AG08396 (cell line): ENCODE results near the gene FHOD3.

Experiments
- DNase-seq: peaks from one replicate; pipeline ENCODE4 v3.0.0; 2012; ENCODE audit warnings: low spot score, mixed read lengths

The FHOD3 gene

GRCh38 chr18:36297417-36298125, at the start of gene FHOD3:
Gene FHOD3, plus strand, starts transcription at chr18:36297713. Its CDS starts 123 bp downstream, at chr18:36297836.
- DNase-seq: peak; percentile 84

- DNase-seq: no peak
Observed at GRCh38 chr18:36249392-36249791, 48.1 kb upstream of the FHOD3 start.

GRCh38 chr18:36250827-36251226, 46.7 kb upstream of the FHOD3 start:
- no peak for DNase-seq

- DNase-seq: no peak
Observed at GRCh38 chr18:36255072-36255698, 42.3 kb upstream of the FHOD3 start.

GRCh38 chr18:36256094-36256493, 41.4 kb upstream of the FHOD3 start:
- DNase-seq: no peak

GRCh38 chr18:36262971-36263370, 34.5 kb upstream of the FHOD3 start:
- no peak for DNase-seq

- no peak for DNase-seq
Observed at GRCh38 chr18:36264283-36264682, 33.2 kb upstream of the FHOD3 start.

GRCh38 chr18:36265015-36265414, 32.5 kb upstream of the FHOD3 start:
- DNase-seq: no peak

GRCh38 chr18:36269157-36269556, 28.4 kb upstream of the FHOD3 start:
- no peak for DNase-seq

- DNase-seq: no peak
Observed at GRCh38 chr18:36271153-36271552, 26.4 kb upstream of the FHOD3 start.

- no peak for DNase-seq
Observed at GRCh38 chr18:36273347-36273746, 24.2 kb upstream of the FHOD3 start.

- DNase-seq: no peak
Observed at GRCh38 chr18:36274083-36274715, 23.3 kb upstream of the FHOD3 start.

GRCh38 chr18:36275561-36275960, 22.0 kb upstream of the FHOD3 start:
- no peak for DNase-seq

GRCh38 chr18:36279001-36279400, 18.5 kb upstream of the FHOD3 start:
- DNase-seq: no peak

- no peak for DNase-seq
Observed at GRCh38 chr18:36281936-36282335, 15.6 kb upstream of the FHOD3 start.

GRCh38 chr18:36283448-36283847, 14.1 kb upstream of the FHOD3 start:
- no peak for DNase-seq

GRCh38 chr18:36284268-36284667, 13.2 kb upstream of the FHOD3 start:
- no peak for DNase-seq

GRCh38 chr18:36284671-36285295, 12.7 kb upstream of the FHOD3 start:
- peak; percentile 49 for DNase-seq

GRCh38 chr18:36287653-36288052, 9.9 kb upstream of the FHOD3 start:
- no peak for DNase-seq

GRCh38 chr18:36288689-36289088, 8.8 kb upstream of the FHOD3 start:
- no peak for DNase-seq

- peak; percentile 36 for DNase-seq
Observed at GRCh38 chr18:36294031-36294430, 3.5 kb upstream of the FHOD3 start.

GRCh38 chr18:36295214-36295613, 2.3 kb upstream of the FHOD3 start:
- no peak for DNase-seq

- DNase-seq: no peak
Observed at GRCh38 chr18:36295880-36296301, 1.6 kb upstream of the FHOD3 start.
